ENCODE results near the gene TUSC2. TPM values are rescaled to one million over a fixed set of nuclear protein-coding genes. Genes with fewer than 3 reads are reported as not detected.

The TUSC2 gene
- total and polyA plus RNA-seq, 9 of the 15 experiments (the other 6 are each of a cell fraction or from before 2014, with no cell fraction given) = 2.8 to 67.5 (median 25.8) TPM

DNA sequence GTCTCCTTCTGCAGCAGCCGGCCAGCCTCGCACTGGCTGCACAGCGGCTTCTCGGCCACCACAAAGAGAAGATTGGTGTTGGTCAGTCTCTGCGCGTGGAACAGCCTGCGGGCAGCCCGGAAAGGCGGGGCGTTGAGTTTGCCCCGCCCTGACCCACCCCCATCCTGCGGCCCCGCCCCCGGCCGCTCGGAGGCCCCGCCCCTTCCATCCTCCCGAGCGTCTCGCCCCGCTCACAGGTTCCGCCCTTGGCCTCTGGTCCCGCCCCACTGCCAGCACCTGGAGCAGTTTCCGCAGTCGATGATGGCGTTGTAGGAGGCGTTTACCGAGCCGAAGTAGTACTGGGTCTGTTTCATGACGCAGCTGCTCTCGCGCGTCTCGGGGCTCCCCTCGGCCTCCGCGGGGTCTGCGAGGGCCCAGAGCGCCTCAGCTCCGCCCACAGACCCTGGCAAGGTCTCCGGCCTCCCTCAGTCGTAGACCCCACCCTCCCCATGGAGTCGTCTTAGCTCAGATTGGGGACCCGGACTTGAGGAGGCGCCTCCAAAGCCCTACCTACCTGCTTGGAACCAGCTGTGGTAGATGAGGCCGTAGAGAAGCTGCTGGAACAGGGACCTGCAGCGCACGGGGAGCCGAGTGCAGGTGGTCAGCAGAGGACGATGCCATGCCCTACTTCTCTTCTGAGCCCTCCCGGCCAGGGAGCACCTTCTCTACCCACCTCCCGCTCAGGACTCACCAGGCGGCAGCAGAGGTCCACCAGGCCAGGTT is 37.2 kb upstream of the TUSC2 start (continued):
- TF ChIP-seq, protein P1, sequence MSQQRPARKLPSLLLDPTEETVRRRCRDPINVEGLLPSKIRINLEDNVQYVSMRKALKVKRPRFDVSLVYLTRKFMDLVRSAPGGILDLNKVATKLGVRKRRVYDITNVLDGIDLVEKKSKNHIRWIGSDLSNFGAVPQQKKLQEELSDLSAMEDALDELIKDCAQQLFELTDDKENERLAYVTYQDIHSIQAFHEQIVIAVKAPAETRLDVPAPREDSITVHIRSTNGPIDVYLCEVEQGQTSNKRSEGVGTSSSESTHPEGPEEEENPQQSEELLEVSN (IDR thresholded peaks at IDR 0.05; ENCODE audit: borderline replicate concordance in 1 of 2, extremely low read depth in 1 of 2, insufficient read depth in 1 of 2, insufficient read length in 1 of 2, low read depth in 1 of 2, low read length in 1 of 2, poor library complexity in 1 of 2, severe bottlenecking in 1 of 2) = peak in 1 of 2 experiments; percentile 7
- TF ChIP-seq, protein P2, sequence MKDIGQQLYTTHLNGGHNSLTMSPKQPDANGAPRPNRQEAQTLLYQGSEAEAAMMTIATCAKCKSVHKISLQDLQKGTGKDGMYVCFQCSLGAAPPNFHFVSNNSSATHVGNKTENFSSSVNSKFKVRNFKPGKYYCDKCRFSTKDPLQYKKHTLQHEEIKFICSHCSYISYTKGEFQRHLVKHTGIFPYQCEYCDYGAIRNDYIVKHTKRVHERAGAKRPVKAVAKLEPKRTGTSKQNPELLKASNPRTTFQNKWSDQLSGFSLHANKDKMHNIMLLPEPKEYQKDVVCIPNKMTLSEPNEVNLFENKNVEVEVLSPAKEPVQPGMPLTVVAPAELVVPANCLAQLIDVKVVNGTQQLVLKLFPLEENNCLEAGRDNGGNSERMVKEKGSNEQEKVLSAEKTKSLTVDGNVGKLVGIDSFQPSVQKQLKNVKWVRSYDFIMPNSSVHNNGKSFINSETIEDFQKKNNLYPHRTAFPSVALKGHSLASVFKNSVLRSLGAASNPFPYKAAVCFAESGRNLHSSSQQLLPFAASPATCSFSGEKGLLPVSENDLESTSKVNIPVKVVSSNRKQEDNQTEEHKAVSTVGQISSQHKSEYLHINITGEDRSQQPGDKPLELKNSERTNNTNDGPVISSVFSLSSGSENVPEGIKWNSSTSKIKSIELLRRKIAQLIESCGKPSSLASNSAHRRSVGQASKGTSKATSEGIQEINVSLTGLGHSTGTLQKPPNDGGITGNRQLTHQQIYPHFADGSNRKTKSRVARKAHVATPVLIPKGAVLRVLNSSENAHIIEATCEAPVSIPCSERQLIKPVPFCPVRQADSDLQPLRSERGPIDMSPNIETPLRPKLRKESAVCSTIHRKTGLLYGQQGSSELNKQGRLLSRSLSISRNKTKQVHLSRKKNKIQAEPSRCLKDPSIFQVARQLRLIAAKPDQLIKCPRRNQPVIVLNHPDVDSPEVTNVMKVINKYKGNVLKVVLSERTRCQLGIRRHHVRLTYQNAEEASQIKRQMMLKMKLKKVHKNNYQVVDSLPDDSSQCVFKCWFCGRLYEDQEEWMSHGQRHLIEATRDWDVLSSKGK (CRISPR knock-in tag; IDR thresholded peaks at IDR 0.05) = no peak
- TF ChIP-seq, protein P3, sequence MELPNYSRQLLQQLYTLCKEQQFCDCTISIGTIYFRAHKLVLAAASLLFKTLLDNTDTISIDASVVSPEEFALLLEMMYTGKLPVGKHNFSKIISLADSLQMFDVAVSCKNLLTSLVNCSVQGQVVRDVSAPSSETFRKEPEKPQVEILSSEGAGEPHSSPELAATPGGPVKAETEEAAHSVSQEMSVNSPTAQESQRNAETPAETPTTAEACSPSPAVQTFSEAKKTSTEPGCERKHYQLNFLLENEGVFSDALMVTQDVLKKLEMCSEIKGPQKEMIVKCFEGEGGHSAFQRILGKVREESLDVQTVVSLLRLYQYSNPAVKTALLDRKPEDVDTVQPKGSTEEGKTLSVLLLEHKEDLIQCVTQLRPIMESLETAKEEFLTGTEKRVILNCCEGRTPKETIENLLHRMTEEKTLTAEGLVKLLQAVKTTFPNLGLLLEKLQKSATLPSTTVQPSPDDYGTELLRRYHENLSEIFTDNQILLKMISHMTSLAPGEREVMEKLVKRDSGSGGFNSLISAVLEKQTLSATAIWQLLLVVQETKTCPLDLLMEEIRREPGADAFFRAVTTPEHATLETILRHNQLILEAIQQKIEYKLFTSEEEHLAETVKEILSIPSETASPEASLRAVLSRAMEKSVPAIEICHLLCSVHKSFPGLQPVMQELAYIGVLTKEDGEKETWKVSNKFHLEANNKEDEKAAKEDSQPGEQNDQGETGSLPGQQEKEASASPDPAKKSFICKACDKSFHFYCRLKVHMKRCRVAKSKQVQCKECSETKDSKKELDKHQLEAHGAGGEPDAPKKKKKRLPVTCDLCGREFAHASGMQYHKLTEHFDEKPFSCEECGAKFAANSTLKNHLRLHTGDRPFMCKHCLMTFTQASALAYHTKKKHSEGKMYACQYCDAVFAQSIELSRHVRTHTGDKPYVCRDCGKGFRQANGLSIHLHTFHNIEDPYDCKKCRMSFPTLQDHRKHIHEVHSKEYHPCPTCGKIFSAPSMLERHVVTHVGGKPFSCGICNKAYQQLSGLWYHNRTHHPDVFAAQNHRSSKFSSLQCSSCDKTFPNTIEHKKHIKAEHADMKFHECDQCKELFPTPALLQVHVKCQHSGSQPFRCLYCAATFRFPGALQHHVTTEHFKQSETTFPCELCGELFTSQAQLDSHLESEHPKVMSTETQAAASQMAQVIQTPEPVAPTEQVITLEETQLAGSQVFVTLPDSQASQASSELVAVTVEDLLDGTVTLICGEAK (IDR thresholded peaks at IDR 0.05) = no peak
- TF ChIP-seq, protein P3 (CRISPR knock-in tag; IDR thresholded peaks at IDR 0.05) = no peak
- TF ChIP-seq ZBED1 (IDR thresholded peaks at IDR 0.05) (no peak), IFI16 (CRISPR knock-in tag; IDR thresholded peaks at IDR 0.05) (no peak), ATF1 (CRISPR knock-in tag; IDR thresholded peaks at IDR 0.05) (no peak), ATF1 (tag; IDR thresholded peaks at IDR 0.05) (0 out of 2 replicates have a peak, but pooled peaks have one; percentile 11), NRF1 (conservative IDR thresholded peaks at IDR 0.05 in 1 of 2, IDR thresholded peaks at IDR 0.05 in 1 of 2) (peak in 1 of 2 experiments; percentile 47; a peak in 2 of 4 replicates), SRSF9 (IDR thresholded peaks at IDR 0.05; ENCODE audit: borderline replicate concordance, low read depth, low read length) (no peak), GABPB1 (CRISPR knock-in tag; IDR thresholded peaks at IDR 0.05) (0 out of 2 replicates have a peak, but pooled peaks have one; percentile 7), CHD2 (IDR thresholded peaks at IDR 0.05; ENCODE audit: low read depth, low read length) (peak; percentile 25; the same call in 1 of the 2 replicates), SIN3A (IDR thresholded peaks at IDR 0.05; ENCODE audit: borderline replicate concordance in 2 of 2, control insufficient read depth in 1 of 2, low read depth in 2 of 2, low read length in 2 of 2) (no peak), TBP (optimal IDR thresholded peaks at IDR 0.05; ENCODE audit: low read depth, low read length) (peak; percentile 30)
